Small intestine (tissue), 7 donors: ENCODE data around the gene ZYG11A. TPM values are rescaled to one million over a fixed set of nuclear protein-coding genes. Genes with fewer than 3 reads are reported as not detected.
"Not testable (repeated sequence)": the region's sequence is repeated elsewhere in the genome, so short reads cannot be mapped to it uniquely, and the experiment has no call there.

Source experiments
- DNase-seq, 2 donors: peaks; one replicate each; pipeline versions ENCODE4 v3.0.0 to v3.0.0-alpha.2; 2013
- FAIRE-seq: peaks from 2 replicates; lab custom pipeline; 2012; peaks lifted over from hg19 to GRCh38; lab: Jason Lieb, UNC
- H3K27ac ChIP-seq, 3 donors: one replicate each; pipeline ENCODE4 v1.5.1; 2013; ENCODE audit warnings: low read length in 2 of 3, mild to moderate bottlenecking in 2 of 3, control low read depth in 1 of 3, inconsistent platforms in 1 of 3, low read depth in 1 of 3, moderate library complexity in 1 of 3
- H3K27me3 ChIP-seq, 3 donors: one replicate each; pipeline ENCODE4 v1.6.1; 2013; ENCODE audit warnings: low read length in 3 of 3, inconsistent platforms in 1 of 3; ENCODE audit not compliant: control insufficient read depth in 3 of 3, insufficient read depth in 3 of 3
- H3K36me3 ChIP-seq, 3 donors: one replicate each; pipeline ENCODE4 v1.6.1; 2013; ENCODE audit warnings: low read length in 3 of 3, inconsistent platforms in 1 of 3, low read depth in 1 of 3, mild to moderate bottlenecking in 1 of 3, moderate library complexity in 1 of 3; ENCODE audit not compliant: control insufficient read depth in 3 of 3, insufficient read depth in 2 of 3
- H3K4me1 ChIP-seq, 3 donors: one replicate each; pipeline ENCODE4 v1.6.1; 2013; ENCODE audit warnings: low read length in 2 of 3, inconsistent platforms in 1 of 3, low read depth in 1 of 3, mild to moderate bottlenecking in 1 of 3, moderate library complexity in 1 of 3; ENCODE audit not compliant: control insufficient read depth in 3 of 3, insufficient read depth in 2 of 3
- H3K4me3 ChIP-seq, 3 donors: one replicate each; pipeline ENCODE4 v1.5.1; 2013; ENCODE audit warnings: low read length in 3 of 3, control low read depth in 1 of 3, inconsistent platforms in 1 of 3, low read depth in 1 of 3, mild to moderate bottlenecking in 1 of 3, moderate library complexity in 1 of 3
- H3K9me3 ChIP-seq, 2 donors: one replicate each; pipeline ENCODE4 v1.6.1; 2013; ENCODE audit warnings: low read depth in 1 of 2, low read length in 1 of 2; ENCODE audit not compliant: control insufficient read depth in 2 of 2, insufficient read depth in 1 of 2
- WGBS, 3 donors: extraction: QIAGEN DNeasy Blood & Tissue Kit; methylation state at CpG; one replicate each; pipeline ENCODE4 v1.1.7; 2013; 5-methylcytosine and 5-hydroxymethylcytosine counted together
- polyA plus RNA-seq, 4 donors: library from polyadenylated mRNA; stranded (reverse) in 3 of 4; unstranded in 1 of 4; fragments of 200-250 nt in 3 of 4; fragments of 120-200 nt in 1 of 4; gene quantifications; one replicate each; pipeline versions ENCODE4 v1.2.1 to v1.2.3, GENCODE V29; 2013
- donor health status: healthy with polysubstance abuse.
- donor health status: control.
- donor health status: control.
- donor health status: Bipolar disorder and iron deficiency.
- donor health status: healthy.

ZYG11A gene
- polyA plus RNA-seq, 4 donors = 0.09 to 0.22 TPM; not detected in 2

DNA sequence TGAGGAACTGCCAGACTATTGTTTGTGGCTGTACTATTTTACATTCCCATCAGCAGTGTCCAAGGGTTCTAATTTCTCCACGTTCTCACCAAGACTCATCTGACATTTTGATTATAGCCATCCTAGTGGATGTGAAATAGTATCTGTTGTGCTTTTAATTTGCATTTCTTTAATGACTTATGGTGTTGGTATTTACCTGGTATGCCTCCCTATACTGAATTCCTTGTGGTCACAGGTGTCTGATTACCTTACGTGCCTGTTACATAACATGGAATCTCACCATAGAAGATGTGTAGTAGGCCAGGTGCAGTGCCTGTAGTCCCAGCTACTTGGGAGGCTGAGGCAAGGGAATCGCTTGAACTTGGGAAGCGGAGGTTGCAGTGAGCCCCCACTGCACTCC lies 13.5 kb downstream of the ZYG11A start:
- Histone ChIP-seq H3K4me1 (no peaks in the 10 kb centered on the region), H3K36me3 (no peaks in the 10 kb centered on the region), H3K4me3 (no peak overlapping the region), H3K27ac (no peak overlapping the region), H3K27me3 (no peaks in the 10 kb centered on the region), H3K9me3 (no peaks in the 10 kb centered on the region)
- DNase-seq (no peak), FAIRE-seq (no peak)
- WGBS, 3 donors = 91 to 97% (median 96%) methylated on average over 4 of the region's 4 CpGs

DNA sequence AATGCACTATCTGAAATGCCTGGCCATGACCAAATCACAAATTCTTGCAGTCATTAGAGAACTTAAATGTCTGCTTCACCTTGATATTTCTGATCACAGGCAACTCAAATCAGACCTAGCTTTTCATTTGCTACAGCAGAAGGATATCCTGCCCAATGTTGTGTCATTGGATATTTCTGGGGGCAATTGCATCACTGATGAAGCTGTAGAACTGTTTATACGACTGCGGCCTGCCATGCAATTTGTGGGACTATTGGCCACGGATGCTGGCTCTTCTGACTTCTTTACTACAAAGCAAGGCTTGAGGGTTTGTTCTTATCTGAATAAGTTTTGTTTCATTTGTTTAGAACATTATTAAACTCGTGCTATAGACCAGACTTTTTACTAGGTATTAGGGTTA lies 14.9 kb downstream of the ZYG11A start:
- Histone ChIP-seq H3K4me3 (no peak overlapping the region), H3K27me3 (no peaks in the 10 kb centered on the region), H3K9me3 (no peaks in the 10 kb centered on the region), H3K4me1 (no peaks in the 10 kb centered on the region), H3K36me3 (no peaks in the 10 kb centered on the region), H3K27ac (no peak overlapping the region)
- DNase-seq = no peak
- no peak for FAIRE-seq
- WGBS, 3 donors = 77 to 79% (median 78%) methylated on average over 4 of the region's 4 CpGs

DNA sequence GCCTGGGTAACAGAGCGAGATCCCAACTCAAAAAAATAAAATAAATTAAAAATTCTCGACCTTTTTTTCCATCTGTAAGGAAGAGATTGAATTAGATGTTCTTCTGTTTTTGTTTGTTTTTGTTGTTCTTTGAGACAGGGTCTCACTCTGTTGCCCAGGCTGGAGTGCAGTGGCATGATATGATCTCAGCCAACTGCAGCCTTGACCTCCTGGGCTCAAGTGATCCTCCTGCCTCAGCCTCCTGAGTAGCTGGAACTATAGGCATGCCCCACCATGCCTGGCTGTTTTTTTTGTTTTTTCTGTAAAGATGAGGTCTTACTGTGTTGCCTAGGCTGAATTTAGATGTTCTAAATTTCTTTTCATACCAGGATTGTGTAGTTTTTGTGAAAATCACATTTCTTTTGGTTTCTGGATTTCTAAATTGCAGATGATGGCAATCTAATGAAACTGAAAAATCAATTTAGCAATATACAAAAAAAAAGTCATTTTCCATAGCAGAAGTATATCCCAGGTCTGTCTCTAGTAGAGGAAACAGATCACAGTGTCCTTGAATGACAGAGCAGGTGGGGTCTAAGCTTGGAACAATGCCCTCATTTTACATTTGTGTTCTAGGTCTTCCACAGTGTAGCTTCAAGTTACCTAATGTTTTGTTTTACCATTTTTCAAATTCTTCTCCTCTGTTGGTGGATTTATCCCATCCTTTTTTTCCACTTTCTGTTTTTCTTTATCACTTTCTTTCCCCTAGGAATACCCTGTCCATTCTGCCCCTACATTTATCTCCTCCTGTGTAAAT lies 20.3 kb downstream of the ZYG11A start:
- H3K9me3 ChIP-seq = no peaks in the 10 kb centered on the region
- no peaks in the 10 kb centered on the region for H3K36me3 ChIP-seq
- no peak for FAIRE-seq
- H3K4me1 ChIP-seq = peaks cover 0 to 7% (median 0%) of the 10 kb centered on the region in 3 donors
- no peak overlapping the region for H3K4me3 ChIP-seq
- H3K27ac ChIP-seq = no peak overlapping the region
- H3K27me3 ChIP-seq = no peaks in the 10 kb centered on the region
- no peak for DNase-seq
- 55 to 67% (median 66%) methylated on average over 2 of the region's 2 CpGs for WGBS, 3 donors

DNA sequence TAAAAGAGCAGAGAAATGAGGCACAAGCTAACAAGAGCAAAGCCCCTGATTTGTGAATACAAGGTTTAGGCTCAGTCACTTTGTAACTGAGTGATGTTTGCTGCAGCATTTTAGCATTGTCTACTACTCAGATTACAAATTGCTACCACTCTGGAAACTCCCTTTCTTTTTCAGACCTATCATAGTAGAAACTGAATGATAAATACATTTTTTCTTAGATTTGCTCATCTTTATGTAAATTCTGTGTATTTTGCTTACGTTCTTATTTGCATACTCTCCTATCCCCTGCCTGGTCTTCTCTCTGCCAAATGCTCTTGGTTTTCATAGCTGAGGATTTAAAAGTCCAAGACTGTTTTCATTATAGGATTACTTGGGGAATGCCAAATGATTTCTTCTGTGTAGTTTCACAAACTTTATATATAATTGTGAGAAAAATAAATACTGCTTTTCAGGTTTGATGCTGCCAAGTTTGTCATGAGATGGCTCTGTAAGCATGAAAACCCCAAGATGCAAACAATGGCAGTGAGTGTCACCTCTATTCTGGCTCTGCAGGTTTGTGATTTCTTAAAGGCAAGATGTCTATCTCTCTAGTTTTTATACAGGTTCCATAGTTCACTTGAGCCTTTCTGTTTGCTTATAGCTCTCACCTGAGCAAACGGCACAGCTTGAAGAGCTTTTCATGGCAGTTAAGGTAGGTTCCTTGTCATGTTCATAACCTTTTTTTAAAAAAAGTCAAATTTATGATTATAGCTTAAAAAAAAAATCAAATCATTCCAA lies 24.7 kb downstream of the ZYG11A start:
- no peak overlapping the region for H3K4me3 ChIP-seq
- DNase-seq (peak; percentile 70 to 74), FAIRE-seq (no peak)
- H3K4me1 ChIP-seq = peaks cover 0 to 7% (median 0%) of the 10 kb centered on the region in 3 donors
- H3K36me3 ChIP-seq = no peaks in the 10 kb centered on the region
- no peaks in the 10 kb centered on the region for H3K27me3 ChIP-seq
- H3K9me3 ChIP-seq = no peaks in the 10 kb centered on the region
- 13 to 40% (median 24%) methylated on average over 2 of the region's 2 CpGs for WGBS, 3 donors
- peak overlapping the region in 1 of 3 donors; percentile 55 for H3K27ac ChIP-seq

DNA sequence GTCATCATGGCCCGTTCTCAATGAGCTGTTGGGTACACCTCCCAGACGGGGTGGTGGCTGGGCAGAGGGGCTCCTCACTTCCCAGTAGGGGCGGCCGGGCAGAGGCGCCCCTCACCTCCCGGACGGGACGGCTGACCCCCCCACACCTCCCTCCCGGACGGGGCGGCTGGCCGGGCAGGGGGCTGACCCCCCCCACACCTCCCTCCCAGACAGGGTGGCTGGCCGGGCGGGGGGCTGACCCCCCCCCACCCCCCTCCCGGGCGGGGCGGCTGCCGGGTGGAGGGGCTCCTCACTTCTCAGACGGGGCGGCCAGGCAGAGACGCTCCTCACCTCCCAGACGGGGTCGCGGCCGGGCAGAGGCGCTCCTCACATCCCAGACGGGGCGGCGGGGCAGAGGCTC lies 27.2 kb downstream of the ZYG11A start:
- H3K27ac ChIP-seq, H3K36me3 ChIP-seq, FAIRE-seq, H3K27me3 ChIP-seq, H3K4me3 ChIP-seq, H3K9me3 ChIP-seq, H3K4me1 ChIP-seq, DNase-seq: not testable (repeated sequence)
- 94 to 99% (median 98%) methylated on average over 7 to 29 of the region's 29 CpGs for WGBS, 3 donors

DNA sequence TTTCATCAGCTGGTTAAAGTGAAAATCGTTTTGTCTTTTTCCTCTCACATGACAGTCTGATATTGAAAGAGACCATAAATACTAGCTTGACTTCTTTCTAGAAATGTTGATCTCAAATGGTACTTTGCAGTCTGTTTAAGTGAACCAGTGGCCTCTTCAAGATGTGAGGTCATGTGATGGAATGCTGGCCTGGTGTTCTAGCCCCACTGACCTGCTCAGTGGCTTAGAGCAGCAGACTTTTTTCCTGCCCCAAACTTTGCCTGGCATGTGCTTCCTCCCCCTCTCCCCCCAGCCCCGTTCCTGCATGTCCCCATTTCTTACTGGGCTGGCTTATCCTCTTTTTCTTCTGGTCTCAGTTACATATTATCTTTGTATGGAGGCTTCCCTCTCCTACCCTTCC lies 34.3 kb downstream of the ZYG11A start:
- FAIRE-seq (no peak), DNase-seq (no peak)
- Histone ChIP-seq H3K27me3 (no peaks in the 10 kb centered on the region), H3K4me3 (no peak overlapping the region), H3K9me3 (no peaks in the 10 kb centered on the region), H3K4me1 (no peaks in the 10 kb centered on the region), H3K36me3 (no peaks in the 10 kb centered on the region), H3K27ac (no peak overlapping the region)
- 48 to 57% (median 52%) methylated on average over 2 of the region's 2 CpGs for WGBS, 3 donors

DNA sequence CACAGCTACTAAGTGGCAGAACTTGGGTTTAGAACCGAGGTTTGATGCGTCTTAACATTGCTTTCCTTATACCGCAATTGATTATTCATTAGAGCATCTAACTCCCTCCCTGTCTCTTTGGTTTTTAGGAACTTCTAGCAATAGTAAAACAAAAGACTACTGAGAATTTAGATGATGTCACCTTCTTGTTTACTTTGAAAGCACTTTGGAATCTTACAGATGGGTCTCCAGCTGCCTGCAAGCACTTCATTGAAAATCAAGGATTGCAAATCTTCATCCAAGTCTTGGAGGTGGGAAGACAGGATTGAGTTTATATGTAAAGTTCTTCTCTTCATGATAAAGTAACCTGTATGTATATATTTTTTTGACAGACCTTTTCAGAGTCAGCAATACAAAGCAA lies 35.0 kb downstream of the ZYG11A start:
- WGBS, 3 donors = 78 to 93% (median 91%) methylated on average over 3 of the region's 3 CpGs
- DNase-seq (no peak), FAIRE-seq (no peak)
- H3K27me3 ChIP-seq = no peaks in the 10 kb centered on the region
- H3K9me3 ChIP-seq = no peaks in the 10 kb centered on the region
- H3K4me1 ChIP-seq = no peaks in the 10 kb centered on the region
- H3K4me3 ChIP-seq = no peak overlapping the region
- H3K27ac ChIP-seq = no peak overlapping the region
- no peaks in the 10 kb centered on the region for H3K36me3 ChIP-seq

DNA sequence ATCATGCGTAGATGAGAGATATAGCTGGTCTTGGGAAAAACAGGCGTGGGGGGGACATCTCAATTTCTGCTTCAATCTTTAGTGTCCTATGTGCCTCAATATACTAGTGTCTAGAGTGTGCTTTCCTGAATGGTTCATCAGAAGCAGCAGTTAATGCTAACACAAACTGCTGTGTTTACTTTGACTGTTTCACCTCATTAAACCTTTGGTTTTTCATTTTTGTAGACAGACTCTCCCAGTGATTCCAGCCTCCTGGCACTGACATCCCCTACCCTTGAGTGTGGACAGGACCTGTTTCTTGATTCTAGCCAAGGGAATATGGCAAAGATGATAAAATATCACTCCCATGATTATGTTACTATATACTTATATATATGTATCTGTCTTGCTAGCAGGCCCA lies 37.6 kb downstream of the ZYG11A start:
- no peaks in the 10 kb centered on the region for H3K4me1 ChIP-seq
- WGBS, 3 donors = 90 to 97% (median 92%) methylated on average over 2 of the region's 2 CpGs
- DNase-seq (no peak), FAIRE-seq (no peak)
- H3K27me3 ChIP-seq = no peaks in the 10 kb centered on the region
- H3K36me3 ChIP-seq = no peaks in the 10 kb centered on the region
- no peak overlapping the region for H3K4me3 ChIP-seq
- H3K27ac ChIP-seq = no peak overlapping the region
- H3K9me3 ChIP-seq = no peaks in the 10 kb centered on the region
